NCI-H187 (cell line): ENCODE measurements around the gene IDI2.
A peak's percentile ranks its signal among the peaks of the same experiment; 100 is the strongest.
"Not testable (repeated sequence)": the region's sequence is repeated elsewhere in the genome, so short reads cannot be mapped to it uniquely, and the experiment has no call there.

Experiments
- DNase-seq, 2 experiments: peaks; one replicate each; lab custom pipeline; 2025; lab: John Stamatoyannopoulos, UW

Gene IDI2

DNA sequence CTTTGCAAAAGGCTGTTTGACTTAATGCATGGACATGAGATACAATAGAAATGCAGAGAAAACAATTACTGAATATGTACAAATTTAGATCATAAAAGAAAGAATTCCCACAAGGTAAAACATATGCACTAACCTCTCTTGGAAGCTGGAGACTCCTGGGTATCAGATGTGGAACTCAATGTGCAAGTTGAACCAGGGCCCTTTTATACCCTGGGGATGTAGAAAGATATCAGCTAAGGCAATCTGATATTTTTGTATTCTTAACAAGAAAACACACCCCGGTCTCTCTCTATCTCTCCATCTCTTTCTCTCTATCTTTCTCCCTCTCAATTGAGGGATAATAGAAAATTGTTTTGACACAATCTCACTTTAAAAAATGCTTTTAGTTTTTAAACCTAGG, at the start of gene IDI2:
Gene IDI2, minus strand, starts transcription at position 177 of the 400 bp plus-strand sequence. CDS start 1,136 bp downstream, outside the sequence.
- no peak for DNase-seq

DNA sequence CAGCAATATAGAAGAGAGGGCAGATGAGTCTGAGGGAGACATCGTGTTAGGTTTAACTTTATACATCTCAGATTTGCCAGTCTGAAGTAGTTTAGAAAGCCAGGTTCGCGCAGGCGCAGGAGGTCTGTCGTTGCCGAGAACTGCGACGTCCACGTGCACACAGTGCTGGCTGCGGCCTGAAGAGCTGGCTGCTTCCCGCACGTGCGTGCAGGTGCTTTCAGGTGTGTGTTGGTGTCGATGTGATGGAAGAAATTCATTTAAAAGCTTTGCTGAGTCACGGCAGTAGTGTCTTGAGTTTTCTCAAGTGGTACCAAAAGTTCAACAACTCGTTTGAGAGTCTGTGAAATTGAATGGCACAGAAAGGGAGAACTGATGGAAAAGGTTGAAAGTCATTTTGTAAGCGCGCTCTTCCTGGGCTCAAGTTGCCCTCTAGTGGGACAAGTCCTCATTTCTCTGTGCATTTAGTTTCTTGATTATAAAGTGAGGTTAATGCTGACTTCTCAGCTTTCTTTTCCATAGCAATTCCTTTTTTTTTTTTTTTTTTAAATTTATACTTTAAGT, 49.2 kb upstream of the IDI2 start:
- no peak for DNase-seq

DNA sequence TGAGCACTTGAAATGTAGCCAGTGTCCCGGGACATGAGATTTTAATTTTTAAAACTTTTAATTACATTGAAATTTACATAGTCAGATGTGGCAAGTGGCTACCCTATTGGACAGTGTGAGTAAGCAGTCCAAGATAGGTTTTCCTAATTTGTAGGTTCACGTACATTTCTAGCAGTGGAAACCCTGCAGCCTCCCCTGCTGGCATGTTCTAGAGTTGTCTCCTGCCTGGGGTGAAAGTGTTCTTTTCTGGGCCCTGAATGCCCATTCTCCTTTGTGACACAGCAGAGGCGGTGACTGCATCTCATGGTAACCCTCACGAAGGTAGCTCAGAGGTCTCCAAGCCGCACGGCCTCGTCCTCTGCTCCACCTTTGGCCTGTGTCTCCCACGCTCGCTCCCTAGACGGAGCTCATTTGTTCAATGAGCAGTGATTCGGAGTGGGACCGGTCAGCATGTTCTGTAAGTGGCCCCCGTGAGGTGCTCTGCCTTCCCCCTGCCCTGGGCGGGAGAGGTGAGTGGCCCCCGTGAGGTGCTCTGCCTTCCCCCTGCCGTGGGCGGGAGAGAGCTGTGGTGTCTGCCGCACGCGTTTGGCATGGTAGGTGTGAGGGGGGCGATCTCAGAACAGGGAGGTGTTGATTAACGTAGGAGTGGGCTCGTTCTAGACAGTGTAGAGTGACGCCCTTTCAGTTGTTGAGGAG, 48.5 kb upstream of the IDI2 start:
- DNase-seq = no peak

DNA sequence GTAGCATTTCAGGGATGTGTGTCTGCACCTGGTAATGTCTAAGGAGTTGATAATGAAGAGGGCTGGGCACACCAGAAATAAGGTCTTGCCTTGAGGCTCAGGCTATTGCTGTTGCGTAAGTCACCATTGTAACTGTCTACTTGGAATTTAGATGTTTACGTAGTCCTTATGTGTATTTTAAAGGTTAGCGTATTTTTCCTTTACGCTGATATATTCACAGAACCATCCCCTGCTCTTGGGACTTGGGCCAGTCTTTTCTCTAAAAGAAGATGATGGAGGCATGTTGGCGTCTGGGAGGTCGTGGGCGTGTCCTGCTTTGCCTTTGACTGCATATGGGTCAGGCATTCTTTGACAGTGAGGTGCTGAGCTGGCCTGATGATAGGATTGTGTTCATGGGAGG, 45.3 kb upstream of the IDI2 start:
- DNase-seq = no peak

DNA sequence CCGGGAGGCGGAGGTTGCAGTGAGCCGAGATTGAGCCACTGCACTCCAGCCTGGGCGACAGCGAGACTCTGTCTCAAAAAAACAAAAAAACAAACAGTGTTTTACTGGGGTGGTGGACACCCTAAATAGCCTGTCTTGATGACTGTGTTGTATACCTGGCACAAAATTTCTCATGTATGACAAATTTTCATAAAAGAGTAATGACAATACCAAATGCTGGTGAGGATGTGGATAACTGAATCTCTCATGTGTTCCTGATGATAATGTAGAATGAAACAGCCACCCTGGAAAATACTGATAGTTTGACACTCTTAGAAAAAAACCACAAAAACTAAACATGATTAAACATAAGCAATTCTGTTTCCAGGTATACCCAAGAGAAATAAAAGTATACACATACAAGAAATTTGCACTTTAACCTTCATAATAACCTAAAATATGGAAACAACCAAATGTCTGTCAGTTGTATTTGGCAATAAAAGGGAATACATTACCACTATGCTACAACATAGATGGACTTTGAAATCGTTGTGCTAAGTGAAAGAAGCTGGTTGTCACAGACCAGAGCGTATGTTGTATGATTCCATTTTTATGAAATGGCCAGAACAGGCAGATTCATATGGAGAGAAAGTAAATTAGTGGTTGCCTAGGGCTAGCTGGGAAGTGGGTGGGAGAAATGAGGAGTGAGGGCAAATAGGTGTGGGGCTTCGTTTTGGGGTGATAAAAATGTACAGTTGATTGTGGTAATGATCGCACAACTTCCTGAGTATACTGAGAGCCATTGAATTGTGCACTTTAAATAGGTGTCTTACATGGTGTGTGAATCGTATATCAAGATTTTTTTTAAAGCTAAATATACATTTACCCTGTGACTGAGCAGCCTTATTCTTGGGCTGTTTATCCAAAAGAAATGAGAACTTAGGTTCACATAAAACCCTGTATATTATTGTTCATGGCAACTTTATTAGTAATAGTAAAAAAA, 43.0 kb upstream of the IDI2 start:
- DNase-seq = no peak

DNA sequence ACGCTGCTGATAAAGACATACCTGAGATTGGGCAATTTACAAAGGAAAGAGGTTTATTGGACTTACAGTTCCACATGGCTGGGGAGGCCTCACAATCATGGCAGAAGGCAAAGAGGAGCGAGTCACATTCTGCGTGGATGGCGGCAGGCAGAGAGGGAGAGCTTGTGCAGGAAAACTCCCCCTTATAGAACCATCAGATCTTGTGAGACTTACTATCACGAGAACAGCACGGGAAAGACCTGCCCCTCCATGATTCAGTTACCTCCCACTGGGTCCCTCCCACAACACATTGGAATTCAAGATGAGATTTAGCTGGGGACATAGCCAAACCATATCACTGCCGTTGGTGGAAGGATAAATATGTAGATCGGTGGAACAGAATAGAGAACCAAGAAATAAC, 41.1 kb upstream of the IDI2 start:
- not testable (repeated sequence) for DNase-seq

DNA sequence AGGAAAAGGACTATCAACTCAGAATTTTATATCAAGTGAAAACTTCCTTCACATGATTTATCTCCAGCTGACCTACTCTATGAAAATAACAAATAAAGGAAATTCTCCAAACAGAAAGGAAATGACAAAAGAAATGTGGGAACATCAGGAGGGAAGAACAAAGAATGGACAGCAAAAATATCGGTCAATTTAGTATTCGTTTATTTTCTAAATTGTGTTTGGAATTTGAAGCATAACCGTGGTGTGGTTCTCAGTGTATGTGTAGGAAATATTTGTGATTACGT, 39.2 kb upstream of the IDI2 start:
- DNase-seq = no peak

DNA sequence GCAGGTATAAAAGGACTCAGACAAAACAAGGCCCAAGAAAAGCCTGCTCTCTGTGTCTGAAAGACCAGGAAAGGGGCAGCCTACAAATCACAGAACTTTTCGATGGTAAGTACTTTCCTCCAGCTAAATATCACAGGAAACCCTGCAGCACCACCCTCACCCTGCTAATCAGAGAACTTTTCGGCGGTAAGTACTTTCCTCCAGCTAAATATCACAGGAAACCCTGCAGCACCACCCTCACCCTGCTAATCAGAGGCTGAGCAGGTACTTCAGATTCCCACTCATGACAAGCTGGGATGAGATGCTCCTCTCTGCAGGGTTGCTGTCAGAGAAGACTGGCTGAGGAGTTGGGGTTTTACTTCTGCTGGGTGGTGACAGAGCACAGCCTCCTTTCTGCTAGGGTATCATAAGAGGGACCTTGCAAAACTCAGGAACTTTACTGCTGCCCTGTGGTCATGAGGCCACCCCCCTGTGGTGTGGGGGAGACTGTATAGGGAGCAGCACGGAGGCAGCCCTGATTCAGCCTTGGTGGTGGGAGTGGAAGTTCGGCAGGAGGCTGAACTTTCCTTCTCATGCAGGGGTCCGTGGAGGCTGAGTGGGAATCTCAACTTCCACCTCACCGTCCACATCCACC, 37.7 kb upstream of the IDI2 start:
- DNase-seq = no peak

DNA sequence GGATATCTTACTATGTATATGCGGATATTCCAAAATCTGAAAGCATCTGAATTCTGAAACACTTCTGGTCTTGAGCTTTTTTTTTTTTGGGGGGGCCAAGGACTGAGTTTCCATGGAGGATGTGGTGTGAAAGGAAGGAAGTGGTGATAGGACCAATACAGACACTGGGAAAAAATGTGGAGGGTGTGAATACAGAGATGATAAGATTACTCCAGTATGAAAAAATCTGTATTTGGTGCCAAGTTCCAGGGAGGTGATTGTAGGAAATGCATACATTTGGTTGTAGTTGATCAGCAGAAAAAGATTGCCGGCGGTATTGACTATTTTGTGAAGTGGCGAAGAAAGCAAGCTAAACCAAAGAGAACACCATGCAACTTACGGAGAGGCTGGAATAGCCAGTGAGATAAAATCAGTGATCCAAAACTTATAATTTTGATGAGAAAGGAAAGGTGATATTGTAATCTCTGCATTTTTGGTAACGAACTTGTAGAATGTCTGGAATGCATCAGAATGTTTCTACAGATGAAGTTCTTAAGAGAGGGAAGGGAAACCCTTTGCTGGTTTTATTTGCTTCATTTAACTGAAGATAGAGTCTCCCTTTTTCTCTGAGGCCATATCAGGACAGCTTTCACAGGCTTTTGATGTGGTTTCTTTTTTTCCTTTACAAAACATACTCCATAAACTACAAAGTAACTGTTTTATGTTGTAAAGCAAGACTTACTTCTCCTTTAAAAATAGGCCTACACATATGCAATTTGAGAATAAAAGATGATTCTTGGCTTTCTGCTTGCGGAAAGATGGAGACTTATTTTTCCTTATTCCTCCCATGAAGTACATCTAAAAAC, 36.5 kb upstream of the IDI2 start:
- no peak for DNase-seq

DNA sequence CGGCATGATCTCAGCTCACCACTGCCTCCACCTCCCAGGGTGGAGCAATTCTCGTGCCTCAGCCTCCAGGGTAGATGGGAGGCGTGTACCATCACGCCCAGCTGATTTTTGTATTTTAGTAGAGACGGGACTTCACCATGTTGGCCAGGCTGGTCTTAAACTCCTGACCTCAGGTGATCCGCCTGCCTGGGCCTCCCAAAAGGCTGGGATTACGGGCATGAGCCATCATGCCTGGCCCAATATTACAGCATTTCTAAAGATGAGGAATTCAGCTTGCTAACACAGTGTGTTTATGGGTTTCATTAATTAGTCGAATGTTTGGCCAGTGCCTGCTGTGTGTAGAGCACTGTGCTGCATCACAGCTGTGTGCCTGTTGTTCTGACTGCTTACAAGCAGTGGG, 34.2 kb upstream of the IDI2 start:
- DNase-seq = no peak

DNA sequence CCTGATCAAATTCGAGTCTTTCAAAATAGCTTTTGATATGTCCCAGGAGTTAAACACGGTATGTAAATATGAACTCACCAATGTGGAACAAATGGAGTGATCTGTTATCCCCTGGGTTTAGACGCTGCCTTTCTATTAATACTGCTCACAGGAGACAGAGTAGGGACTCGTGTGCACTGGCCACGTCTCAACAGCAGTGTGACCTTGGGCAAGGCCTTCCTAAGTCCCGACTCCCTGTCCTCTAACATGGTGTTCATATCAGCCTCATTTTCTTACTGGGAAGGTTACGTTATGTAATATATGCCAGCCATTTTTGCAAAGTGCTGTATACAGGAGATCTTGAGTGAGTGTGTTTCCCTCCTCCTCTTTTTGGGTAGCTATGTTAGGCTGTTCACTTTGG, 32.4 kb upstream of the IDI2 start:
- DNase-seq = no peak

DNA sequence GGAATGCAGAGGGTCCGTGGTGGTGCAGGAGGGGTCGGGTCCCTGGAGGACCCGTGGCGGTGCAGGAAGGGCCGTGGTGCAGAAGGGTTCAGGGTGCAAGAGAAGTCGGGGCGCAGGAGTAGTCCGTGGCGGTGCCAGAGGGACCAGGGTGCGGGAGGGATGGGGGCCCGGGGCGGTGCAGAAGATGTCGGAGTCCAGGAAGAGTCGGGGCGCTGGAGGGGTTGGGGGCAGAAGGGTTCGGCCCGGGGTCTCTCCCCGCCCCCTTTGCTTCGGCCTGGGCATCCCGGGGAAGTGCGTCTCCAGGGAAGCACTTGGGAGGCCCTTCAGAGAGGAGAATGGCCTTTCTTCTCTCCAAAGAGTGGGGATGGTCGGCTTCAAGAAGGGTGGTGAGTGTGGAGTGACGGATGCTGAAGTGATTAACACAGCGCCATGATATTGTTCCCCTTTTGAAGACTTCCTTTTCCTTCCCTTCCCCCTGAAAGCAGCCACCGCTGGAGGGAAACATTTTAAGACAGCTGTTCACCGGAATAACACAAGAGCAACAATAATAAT, 31.5 kb upstream of the IDI2 start:
- no peak for DNase-seq

DNA sequence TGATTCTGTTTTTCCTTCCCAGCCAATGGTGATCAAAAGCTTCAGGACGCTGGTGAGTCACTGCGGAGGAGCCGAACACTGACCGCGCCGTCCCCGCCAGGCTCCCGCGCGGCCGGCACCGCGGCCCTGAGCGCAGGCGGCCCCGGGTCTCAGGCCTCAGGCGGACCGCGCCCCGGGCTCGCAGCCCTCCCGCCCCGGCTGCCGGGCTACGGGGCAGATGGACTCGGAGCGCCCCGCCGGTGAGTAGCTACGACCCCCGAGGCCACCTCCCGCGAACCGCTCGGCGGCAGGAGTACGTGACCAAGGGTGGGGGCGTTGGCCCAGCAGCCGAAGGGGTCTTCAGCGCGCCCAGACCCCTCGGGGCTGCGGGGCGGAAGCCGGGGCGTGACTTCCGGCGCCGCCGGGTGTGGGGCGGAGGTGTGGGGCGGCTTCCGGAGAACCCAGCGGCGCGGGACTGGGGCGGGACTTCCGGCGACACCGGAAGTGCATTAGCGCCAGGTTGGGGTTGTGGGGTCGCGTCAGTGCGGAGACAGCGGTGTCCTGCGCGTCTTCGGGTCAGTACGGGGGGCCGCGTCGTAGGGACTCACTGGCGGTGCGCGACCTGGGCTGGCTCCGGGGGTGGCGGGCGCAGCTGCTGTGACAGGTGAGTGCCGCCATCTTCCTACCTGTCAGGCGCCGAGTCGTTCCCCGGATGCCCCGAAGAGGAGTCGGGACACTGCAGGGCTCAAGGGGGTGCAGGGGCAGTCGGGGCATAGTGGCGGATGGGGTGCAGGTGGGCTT, 30.9 kb upstream of the IDI2 start, which contains the start of gene WDR37:
Gene WDR37, plus strand, starts transcription at position 60 of the 780 bp plus-strand sequence. CDS start 15,771 bp downstream, outside the sequence.
- DNase-seq = peak; percentile 39 to 58

DNA sequence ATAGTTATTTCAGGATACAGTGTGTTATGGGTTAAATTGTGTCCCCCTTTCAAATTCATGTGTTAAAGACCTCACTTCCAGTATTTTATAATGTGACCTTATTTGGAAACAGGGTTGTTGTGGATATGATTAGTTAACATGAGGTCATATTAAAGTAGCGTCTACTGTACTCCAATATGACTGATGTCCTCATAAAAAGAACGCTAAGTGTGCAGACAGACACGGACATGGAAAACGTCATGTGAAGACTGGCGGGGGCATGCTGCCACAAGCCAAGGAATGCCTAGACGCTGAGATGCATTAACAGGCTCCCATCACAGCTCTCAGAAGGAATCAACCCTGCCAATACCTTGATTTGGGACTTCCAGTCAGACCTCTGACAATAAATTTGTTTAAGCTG, 29.0 kb upstream of the IDI2 start:
- no peak for DNase-seq

DNA sequence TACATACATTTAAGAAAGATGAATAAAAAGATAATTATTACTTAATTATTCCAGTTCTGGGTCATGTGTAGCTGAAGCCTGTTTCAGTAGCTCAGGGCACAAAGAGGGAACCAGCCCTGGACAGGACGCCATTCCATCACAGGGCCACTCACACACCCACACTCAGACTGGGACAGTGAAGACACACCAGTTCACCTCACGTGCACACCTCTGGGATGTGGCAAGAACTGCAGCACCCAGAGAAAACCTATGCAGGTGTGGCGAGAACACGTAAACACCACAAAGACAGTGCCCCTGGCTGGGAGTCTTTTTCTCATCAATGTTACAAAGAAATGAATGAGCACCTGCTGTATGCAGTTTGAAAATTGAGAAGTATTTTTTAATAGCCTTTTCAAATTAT, 24.9 kb upstream of the IDI2 start:
- DNase-seq = no peak

DNA sequence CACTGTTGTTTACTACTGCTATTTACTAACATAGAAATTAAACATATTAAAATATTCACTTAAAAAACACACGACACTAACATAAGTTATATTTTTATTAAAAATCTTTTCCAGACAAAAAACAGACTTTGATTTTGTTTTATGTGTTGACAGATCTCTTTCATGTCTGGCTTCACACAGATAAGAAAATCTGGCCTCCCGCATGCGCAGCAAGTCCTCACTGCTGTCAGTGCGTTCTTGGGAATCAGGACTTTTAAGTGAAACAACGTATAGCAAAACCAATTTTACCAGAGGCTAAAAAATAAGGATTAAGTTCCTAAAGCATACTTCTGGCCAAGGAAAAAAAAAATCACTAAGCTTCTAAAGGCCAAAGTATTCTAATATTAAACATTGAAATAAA, 24.5 kb upstream of the IDI2 start:
- no peak for DNase-seq

DNA sequence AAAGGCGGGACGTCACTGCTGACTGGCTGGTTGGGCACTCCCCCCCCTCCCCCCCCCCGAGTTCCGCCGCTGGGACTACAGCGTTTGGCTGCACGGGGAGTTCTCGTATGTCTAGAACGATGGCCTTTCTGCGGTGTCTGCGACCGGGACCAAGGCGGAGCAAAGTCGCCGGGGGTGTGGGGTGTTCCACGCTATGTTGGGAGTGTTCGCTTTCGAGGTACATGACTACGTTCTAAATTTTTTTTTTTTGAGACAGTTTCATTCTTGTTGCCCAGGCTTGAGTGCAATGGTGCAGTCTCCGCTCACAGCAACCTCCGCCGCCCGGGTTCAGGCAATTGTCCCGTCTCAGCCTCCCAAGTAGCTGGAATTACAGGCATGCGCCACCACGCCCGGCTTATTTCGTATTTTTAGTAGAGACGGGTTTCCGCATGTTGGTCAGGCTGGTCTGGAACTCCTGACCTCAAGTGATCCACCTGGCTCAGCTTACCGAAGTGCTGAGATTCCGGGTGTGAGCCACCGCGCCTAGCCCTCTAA, 23.8 kb upstream of the IDI2 start:
- no peak for DNase-seq

DNA sequence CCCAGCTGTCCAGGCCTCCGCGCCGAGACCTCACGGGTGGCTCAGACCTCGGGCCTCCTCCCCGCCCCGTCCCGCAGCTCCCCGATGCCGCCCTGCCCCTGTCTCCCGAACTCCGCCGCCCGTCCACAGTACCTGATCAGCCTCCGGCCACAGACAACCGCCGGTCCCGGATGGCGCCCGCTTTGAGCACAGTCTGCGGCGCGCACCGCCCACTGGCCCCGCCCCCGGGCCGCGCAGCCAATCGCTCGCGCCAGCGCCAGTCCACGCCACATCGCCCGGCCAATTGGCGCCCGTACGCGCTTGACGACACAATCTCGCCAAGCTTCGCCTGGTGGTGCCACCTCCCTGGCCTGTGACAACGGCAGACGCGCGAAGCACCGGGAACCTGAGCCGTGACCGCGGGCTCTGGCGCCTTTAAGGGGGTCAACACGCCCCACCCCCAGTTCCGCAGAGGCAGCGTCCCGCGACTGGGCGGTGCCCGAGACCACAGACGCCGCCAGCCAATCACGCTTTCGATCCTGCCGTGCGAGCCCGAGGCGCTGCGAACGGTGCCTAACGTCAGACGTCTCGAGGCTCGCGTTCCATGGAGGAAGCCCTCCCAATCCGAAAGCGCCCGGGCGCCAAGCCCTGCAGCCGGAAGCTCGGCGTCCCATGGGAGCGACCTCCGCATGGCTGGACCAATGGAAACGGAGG, 23.2 kb upstream of the IDI2 start, which contains the start of gene IDI1:
Gene IDI1, minus strand, starts transcription at position 388 of the 693 bp plus-strand sequence. Its CDS starts 116 bp downstream, at position 272.
- DNase-seq = peak; percentile 89 to 93

DNA sequence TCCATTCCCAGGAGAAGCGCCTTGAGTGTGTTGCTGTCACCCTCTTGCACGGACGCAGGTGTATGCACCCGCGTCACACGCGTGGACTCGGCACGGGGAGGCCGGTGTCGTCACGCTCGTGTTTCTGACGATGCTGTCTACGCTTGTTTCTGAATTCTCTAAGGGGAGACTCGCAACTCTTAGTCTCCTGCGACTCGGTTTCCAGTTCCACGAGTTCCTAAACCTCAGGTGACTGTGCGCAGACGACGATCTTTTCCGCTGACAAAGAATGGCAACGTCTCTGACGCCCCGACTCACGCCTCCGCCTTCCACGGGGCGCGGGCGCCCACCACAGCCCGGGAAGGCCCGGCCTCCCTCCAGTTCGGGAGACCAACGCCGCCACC, 22.7 kb upstream of the IDI2 start:
- no peak for DNase-seq
